ENCODE data around the gene PLXNA4.

DNA sequence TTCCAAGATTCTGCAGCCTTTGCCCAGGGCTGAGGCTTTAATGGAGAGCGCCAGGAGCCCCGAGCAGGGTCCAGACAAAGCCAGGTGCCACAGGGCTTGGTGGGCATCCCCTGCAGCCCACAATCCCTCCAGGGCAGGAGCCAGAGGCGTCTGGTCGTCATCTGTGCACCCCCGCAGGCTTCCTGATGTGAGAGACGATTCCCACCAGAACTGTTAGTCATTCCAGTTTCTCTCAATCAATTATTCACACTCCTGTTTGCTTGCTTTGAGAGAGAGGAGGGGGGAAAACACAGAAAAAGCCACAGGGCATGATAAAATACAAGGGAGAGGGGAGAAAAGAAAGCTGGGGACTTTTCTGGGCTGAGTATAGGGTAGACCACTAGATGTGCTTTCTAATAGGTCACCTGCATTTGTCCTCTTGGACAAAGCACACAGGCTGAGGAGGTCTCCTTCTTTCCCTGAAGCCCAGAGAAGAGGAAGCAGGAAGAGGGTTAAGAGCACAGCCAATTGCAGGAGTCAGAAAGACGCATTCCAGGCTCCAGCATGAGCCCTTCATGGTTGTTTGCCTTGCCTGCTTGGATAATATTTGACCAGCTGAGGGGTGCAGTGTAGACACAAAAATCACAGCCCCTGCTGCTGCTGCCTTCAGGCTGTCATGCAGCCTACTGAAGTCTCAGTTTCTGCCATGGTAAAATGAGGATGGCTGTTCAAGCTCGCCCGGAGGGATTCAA, 194.4 kb downstream of the PLXNA4 start:
- no peak for TF ChIP-seq CTCF (conservative IDR thresholded peaks at IDR 0.05; ENCODE audit: low read depth in 2 of 2)
- no peak for TF ChIP-seq POLR2AphosphoS5 (IDR thresholded peaks at IDR 0.05; ENCODE audit: low read depth)
- no peak for TF ChIP-seq EZH2phosphoT487 (IDR thresholded peaks at IDR 0.05; ENCODE audit: unreplicated experiment)
- TF ChIP-seq EZH2 (IDR thresholded peaks at IDR 0.05; ENCODE audit: low read depth, unreplicated experiment): no peak
- TF ChIP-seq, protein P1, sequence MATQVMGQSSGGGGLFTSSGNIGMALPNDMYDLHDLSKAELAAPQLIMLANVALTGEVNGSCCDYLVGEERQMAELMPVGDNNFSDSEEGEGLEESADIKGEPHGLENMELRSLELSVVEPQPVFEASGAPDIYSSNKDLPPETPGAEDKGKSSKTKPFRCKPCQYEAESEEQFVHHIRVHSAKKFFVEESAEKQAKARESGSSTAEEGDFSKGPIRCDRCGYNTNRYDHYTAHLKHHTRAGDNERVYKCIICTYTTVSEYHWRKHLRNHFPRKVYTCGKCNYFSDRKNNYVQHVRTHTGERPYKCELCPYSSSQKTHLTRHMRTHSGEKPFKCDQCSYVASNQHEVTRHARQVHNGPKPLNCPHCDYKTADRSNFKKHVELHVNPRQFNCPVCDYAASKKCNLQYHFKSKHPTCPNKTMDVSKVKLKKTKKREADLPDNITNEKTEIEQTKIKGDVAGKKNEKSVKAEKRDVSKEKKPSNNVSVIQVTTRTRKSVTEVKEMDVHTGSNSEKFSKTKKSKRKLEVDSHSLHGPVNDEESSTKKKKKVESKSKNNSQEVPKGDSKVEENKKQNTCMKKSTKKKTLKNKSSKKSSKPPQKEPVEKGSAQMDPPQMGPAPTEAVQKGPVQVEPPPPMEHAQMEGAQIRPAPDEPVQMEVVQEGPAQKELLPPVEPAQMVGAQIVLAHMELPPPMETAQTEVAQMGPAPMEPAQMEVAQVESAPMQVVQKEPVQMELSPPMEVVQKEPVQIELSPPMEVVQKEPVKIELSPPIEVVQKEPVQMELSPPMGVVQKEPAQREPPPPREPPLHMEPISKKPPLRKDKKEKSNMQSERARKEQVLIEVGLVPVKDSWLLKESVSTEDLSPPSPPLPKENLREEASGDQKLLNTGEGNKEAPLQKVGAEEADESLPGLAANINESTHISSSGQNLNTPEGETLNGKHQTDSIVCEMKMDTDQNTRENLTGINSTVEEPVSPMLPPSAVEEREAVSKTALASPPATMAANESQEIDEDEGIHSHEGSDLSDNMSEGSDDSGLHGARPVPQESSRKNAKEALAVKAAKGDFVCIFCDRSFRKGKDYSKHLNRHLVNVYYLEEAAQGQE (IDR thresholded peaks at IDR 0.05; ENCODE audit: unreplicated experiment): no peak
- TF ChIP-seq NANOG (IDR thresholded peaks at IDR 0.05; ENCODE audit: borderline replicate concordance): no peak
- no peak for TF ChIP-seq STAT1 (IDR thresholded peaks at IDR 0.05; ENCODE audit: unreplicated experiment)
- no peak for TF ChIP-seq JUNB (IDR thresholded peaks at IDR 0.05; ENCODE audit: unreplicated experiment)
- TF ChIP-seq CREB1 (CRISPR knock-in tag; IDR thresholded peaks at IDR 0.05; ENCODE audit: low read depth): no peak
- no peak for TF ChIP-seq ZNF331 (CRISPR knock-in tag; IDR thresholded peaks at IDR 0.05; ENCODE audit: low read depth)
- TF ChIP-seq, protein P2, sequence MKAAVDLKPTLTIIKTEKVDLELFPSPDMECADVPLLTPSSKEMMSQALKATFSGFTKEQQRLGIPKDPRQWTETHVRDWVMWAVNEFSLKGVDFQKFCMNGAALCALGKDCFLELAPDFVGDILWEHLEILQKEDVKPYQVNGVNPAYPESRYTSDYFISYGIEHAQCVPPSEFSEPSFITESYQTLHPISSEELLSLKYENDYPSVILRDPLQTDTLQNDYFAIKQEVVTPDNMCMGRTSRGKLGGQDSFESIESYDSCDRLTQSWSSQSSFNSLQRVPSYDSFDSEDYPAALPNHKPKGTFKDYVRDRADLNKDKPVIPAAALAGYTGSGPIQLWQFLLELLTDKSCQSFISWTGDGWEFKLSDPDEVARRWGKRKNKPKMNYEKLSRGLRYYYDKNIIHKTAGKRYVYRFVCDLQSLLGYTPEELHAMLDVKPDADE (IDR thresholded peaks at IDR 0.05): no peak

Data from GM23338 (cell line).